ENCODE measurements around the gene DNAJC15. TPM values are rescaled to one million over a fixed set of nuclear protein-coding genes. Genes with fewer than 3 reads are reported as not detected.

The DNAJC15 gene
- total RNA-seq, 1 experiment from 2014 or later, result 10.8 TPM

DNA sequence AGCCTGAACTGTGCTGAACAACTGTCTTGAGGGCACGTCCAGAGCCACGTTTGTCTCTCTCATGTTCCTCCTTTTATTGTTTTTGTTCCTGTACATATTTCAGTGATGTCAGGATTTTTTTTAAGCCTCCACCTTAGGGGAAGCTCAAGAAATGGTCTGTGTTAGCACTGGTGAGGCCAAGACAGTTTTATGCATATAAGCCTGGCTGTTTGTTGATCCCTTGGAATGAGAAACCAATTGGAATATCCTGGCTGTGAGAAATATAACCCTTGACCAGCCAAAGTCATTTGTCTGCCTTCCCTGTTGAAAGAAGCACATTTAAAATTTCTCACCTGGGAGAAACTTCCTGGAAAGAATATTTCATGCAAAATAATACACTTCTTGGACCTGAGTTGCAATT lies 115.8 kb downstream of the DNAJC15 start:
- CTCF ChIA-PET, result no interaction called here
- Histone ChIP-seq H3K9ac (ENCODE audit: low read length) (no peak overlapping the region), H3K27ac (ENCODE audit: low read depth, low read length) (no peak overlapping the region), H3K27me3 (ENCODE audit: insufficient read depth, low read length) (no peaks in the 10 kb centered on the region; the same call in 1 of the 2 replicates), H2AFZ (ENCODE audit: low read depth, low read length, poor library complexity, severe bottlenecking) (no peak overlapping the region), H3K36me3 (ENCODE audit: control insufficient read depth in 1 of 2, insufficient read depth in 2 of 2, low read length in 2 of 2) (no peaks in the 10 kb centered on the region), H3K9me2 (ENCODE audit: insufficient read depth) (no peaks in the 10 kb centered on the region), H3K9me3 (ENCODE audit: control insufficient read depth in 1 of 2, insufficient read depth in 1 of 2, low read depth in 1 of 2, low read length in 2 of 2) (no peaks in the 10 kb centered on the region), H3K79me2 (ENCODE audit: insufficient read depth, low read length) (no peaks in the 10 kb centered on the region), H4K20me1 (ENCODE audit: insufficient read depth) (no peaks in the 10 kb centered on the region), H3K4me1 (ENCODE audit: control insufficient read depth in 1 of 2, insufficient read depth in 2 of 2, low read length in 2 of 2) (no peaks in the 10 kb centered on the region), H3K4me2 (ENCODE audit: low read length) (no peak overlapping the region), H3K4me3 (replicated peaks in 1 of 2; ENCODE audit: low read depth in 1 of 2, low read length in 2 of 2) (no peak overlapping the region)
- RAD21 ChIA-PET (ENCODE audit: low non-redundant PET in 1 of 2, low total read pairs in 2 of 2, uncharacterized antibody in 2 of 2, unreplicated experiment in 2 of 2), result no interaction called here
- intact Hi-C loops (cut with micrococcal nuclease), result no loop called here
- no peak for ATAC-seq
- BruUV-seq (replicated peaks), result no TSS peak
- TF ChIP-seq SRF (IDR thresholded peaks at IDR 0.05; ENCODE audit: low read depth), result no peak
- no peak for TF ChIP-seq EZH2phosphoT487 (IDR thresholded peaks at IDR 0.05; ENCODE audit: borderline replicate concordance)
- no peak for DNase-seq (ENCODE audit: low read depth, low spot score)
- POLR2A ChIA-PET, result no interaction called here

DNA sequence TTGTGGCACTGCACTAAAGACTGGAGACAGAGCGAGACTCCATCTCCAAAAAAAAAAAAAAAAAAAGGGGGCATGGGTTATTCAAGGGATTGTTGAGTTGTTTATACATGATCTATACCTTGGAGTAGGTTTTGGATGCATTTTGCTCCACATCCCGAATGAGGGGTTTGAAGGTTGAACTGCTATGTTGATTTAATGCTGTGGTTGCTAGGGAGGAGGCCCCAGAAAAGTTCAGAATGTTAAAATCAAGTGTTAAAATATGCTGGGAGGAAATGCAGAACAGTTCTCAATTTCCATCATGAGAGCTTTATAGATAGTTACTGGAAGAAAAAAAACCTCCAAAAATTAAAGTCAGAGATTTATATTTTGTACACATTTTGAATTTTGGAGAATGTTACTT lies 116.5 kb downstream of the DNAJC15 start:
- H3K9ac ChIP-seq (ENCODE audit: low read length), result no peak overlapping the region
- DNase-seq (ENCODE audit: low read depth, low spot score) (no peak), ATAC-seq (no peak)
- H4K20me1 ChIP-seq (ENCODE audit: insufficient read depth), result no peaks in the 10 kb centered on the region
- ChIA-PET RAD21 (ENCODE audit: low non-redundant PET in 1 of 2, low total read pairs in 2 of 2, uncharacterized antibody in 2 of 2, unreplicated experiment in 2 of 2) (no interaction called here), CTCF (no interaction called here), POLR2A (no interaction called here)
- H3K4me3 ChIP-seq (replicated peaks in 1 of 2; ENCODE audit: low read depth in 1 of 2, low read length in 2 of 2), result no peak overlapping the region
- H3K27me3 ChIP-seq (ENCODE audit: insufficient read depth, low read length), result no peaks in the 10 kb centered on the region; the same call in 1 of the 2 replicates
- no TSS peak for BruUV-seq (replicated peaks)
- no peaks in the 10 kb centered on the region for H3K79me2 ChIP-seq (ENCODE audit: insufficient read depth, low read length)
- no peak overlapping the region for H2AFZ ChIP-seq (ENCODE audit: low read depth, low read length, poor library complexity, severe bottlenecking)
- H3K9me2 ChIP-seq (ENCODE audit: insufficient read depth), result no peaks in the 10 kb centered on the region
- intact Hi-C loops (cut with micrococcal nuclease), result no loop called here
- no peaks in the 10 kb centered on the region for H3K4me1 ChIP-seq (ENCODE audit: control insufficient read depth in 1 of 2, insufficient read depth in 2 of 2, low read length in 2 of 2)
- no peak overlapping the region for H3K4me2 ChIP-seq (ENCODE audit: low read length)
- H3K9me3 ChIP-seq (ENCODE audit: control insufficient read depth in 1 of 2, insufficient read depth in 1 of 2, low read depth in 1 of 2, low read length in 2 of 2), result no peaks in the 10 kb centered on the region
- H3K27ac ChIP-seq (ENCODE audit: low read depth, low read length), result no peak overlapping the region
- no peaks in the 10 kb centered on the region for H3K36me3 ChIP-seq (ENCODE audit: control insufficient read depth in 1 of 2, insufficient read depth in 2 of 2, low read length in 2 of 2)
- TF ChIP-seq SIN3A (IDR thresholded peaks at IDR 0.05; ENCODE audit: low read depth), result no peak
- no peak for TF ChIP-seq SRF (IDR thresholded peaks at IDR 0.05; ENCODE audit: low read depth)
- TF ChIP-seq, protein P1, sequence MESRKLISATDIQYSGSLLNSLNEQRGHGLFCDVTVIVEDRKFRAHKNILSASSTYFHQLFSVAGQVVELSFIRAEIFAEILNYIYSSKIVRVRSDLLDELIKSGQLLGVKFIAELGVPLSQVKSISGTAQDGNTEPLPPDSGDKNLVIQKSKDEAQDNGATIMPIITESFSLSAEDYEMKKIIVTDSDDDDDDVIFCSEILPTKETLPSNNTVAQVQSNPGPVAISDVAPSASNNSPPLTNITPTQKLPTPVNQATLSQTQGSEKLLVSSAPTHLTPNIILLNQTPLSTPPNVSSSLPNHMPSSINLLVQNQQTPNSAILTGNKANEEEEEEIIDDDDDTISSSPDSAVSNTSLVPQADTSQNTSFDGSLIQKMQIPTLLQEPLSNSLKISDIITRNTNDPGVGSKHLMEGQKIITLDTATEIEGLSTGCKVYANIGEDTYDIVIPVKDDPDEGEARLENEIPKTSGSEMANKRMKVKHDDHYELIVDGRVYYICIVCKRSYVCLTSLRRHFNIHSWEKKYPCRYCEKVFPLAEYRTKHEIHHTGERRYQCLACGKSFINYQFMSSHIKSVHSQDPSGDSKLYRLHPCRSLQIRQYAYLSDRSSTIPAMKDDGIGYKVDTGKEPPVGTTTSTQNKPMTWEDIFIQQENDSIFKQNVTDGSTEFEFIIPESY (IDR thresholded peaks at IDR 0.05; ENCODE audit: extremely low read depth, insufficient replicate concordance, low read length), result no peak
- TF ChIP-seq, protein P2, sequence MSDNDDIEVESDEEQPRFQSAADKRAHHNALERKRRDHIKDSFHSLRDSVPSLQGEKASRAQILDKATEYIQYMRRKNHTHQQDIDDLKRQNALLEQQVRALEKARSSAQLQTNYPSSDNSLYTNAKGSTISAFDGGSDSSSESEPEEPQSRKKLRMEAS (IDR thresholded peaks at IDR 0.05), result no peak
- no peak for TF ChIP-seq CEBPB (IDR thresholded peaks at IDR 0.05; ENCODE audit: low read depth)
- TF ChIP-seq JUND (IDR thresholded peaks at IDR 0.05), result no peak
- no peak for TF ChIP-seq TCF7L2 (IDR thresholded peaks at IDR 0.05; ENCODE audit: borderline replicate concordance, extremely low read depth, insufficient read depth, insufficient read length)
- TF ChIP-seq CBX3 (IDR thresholded peaks at IDR 0.05; ENCODE audit: low read depth), result no peak
- TF ChIP-seq, protein P3, sequence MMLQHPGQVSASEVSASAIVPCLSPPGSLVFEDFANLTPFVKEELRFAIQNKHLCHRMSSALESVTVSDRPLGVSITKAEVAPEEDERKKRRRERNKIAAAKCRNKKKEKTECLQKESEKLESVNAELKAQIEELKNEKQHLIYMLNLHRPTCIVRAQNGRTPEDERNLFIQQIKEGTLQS (IDR thresholded peaks at IDR 0.05), result no peak
- TF ChIP-seq POLR2A (IDR thresholded peaks at IDR 0.05; ENCODE audit: borderline replicate concordance, extremely low read depth, insufficient read depth, insufficient read length), result no peak
- no peak for TF ChIP-seq CTCF (IDR thresholded peaks at IDR 0.05 in 2 of 3, conservative IDR thresholded peaks at IDR 0.05 in 1 of 3; ENCODE audit: borderline replicate concordance in 1 of 3, insufficient read depth in 1 of 3, low read depth in 2 of 3, low read length in 2 of 3)
- no peak for TF ChIP-seq ZNF274 (IDR thresholded peaks at IDR 0.05; ENCODE audit: low read depth, low read length)
- TF ChIP-seq SP1 (IDR thresholded peaks at IDR 0.05; ENCODE audit: low read depth), result no peak

Measured in HCT116 (cell line).